ENCODE data around the gene ACOT6.

DNA sequence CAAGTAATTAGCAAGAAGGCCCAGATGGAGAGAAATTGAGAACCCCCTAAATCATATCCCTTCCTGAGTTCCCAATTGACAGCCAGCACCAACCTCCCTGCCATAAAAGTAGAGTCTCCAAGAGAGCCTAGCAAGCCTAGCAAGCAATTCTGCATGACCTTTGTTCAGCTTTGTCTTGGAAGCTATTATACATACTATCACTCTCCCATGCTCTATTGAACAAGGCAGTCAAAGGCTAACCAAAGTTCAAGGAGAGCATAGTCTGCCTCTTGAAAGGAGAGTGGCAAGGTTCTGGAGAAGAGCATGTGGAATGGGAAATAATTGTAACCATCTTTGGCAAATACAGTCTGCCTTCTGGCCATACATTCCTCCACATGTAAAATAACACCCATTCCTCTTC lies 12.8 kb upstream of the ACOT6 start:
- TF ChIP-seq EZH2 (IDR thresholded peaks at IDR 0.05; ENCODE audit: borderline replicate concordance, low read depth, low read length, poor library complexity, severe bottlenecking), result no peak
- TF ChIP-seq, protein P1, sequence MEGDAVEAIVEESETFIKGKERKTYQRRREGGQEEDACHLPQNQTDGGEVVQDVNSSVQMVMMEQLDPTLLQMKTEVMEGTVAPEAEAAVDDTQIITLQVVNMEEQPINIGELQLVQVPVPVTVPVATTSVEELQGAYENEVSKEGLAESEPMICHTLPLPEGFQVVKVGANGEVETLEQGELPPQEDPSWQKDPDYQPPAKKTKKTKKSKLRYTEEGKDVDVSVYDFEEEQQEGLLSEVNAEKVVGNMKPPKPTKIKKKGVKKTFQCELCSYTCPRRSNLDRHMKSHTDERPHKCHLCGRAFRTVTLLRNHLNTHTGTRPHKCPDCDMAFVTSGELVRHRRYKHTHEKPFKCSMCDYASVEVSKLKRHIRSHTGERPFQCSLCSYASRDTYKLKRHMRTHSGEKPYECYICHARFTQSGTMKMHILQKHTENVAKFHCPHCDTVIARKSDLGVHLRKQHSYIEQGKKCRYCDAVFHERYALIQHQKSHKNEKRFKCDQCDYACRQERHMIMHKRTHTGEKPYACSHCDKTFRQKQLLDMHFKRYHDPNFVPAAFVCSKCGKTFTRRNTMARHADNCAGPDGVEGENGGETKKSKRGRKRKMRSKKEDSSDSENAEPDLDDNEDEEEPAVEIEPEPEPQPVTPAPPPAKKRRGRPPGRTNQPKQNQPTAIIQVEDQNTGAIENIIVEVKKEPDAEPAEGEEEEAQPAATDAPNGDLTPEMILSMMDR (conservative IDR thresholded peaks at IDR 0.05; ENCODE audit: low read depth, low read length), result no peak
